Stimulated activated effector memory CD8-positive, alpha-beta T cell treated with anti-CD3 and anti-CD28 coated beads, Interleukin-12 subunit alpha, Interleukin-12 subunit beta, amount 100 ng/mL, for 72 hours (primary cell): Measurements from ENCODE around the gene CFAP97D1.

Experiments used
- ATAC-seq: fragments of 150-1000 bp; cut with Tn5 transposase; 2 replicates; pipeline ENCODE4 v1.10.0; 2021
- DNase-seq, 2 donors: peaks; one replicate each; pipeline ENCODE4 v3.0.0; 2021 to 2022; ENCODE audit warnings: low spot score in 2 of 2
- H3K27ac Mint-ChIP-seq: one replicate; pipeline ENCODE4 v1.8.0; 2022; ENCODE audit warnings: mild to moderate bottlenecking, mixed read lengths
- H3K36me3 Mint-ChIP-seq: one replicate; pipeline ENCODE4 v1.8.0; 2022; ENCODE audit warnings: mild to moderate bottlenecking, mixed read lengths
- H3K4me1 Mint-ChIP-seq: one replicate; pipeline ENCODE4 v1.8.0; 2022; ENCODE audit warnings: mixed read lengths
- H3K4me3 Mint-ChIP-seq: one replicate; pipeline ENCODE4 v1.8.0; 2022; ENCODE audit warnings: mild to moderate bottlenecking, mixed read lengths
- H3K9me3 Mint-ChIP-seq: one replicate; pipeline ENCODE4 v1.8.0; 2022; ENCODE audit warnings: mixed read lengths

The CFAP97D1 gene

DNA sequence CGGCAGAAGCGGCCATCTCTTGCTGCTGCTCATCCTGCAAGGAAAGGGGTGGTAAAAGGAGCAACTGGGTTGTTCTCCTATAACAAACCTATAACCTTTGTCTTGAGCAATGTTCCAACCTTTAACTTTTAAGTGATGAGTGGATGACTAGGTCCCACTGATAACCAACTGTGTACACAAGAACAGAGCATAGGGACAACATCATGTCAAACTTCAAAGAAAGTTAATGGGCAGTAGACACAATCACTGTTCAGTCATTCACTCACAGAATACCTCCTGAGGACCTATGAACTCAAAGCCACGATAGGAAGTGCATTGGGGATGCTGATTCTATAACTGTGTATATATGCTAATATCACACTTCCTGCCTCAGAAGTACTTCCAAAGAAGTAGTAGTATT lies 21.6 kb downstream of the CFAP97D1 start:
- no peak overlapping the region for H3K27ac Mint-ChIP-seq
- H3K9me3 Mint-ChIP-seq, result no peaks in the 10 kb centered on the region
- H3K36me3 Mint-ChIP-seq, result no peaks in the 10 kb centered on the region
- no peaks in the 10 kb centered on the region for H3K4me1 Mint-ChIP-seq
- H3K4me3 Mint-ChIP-seq, result no peak overlapping the region
- DNase-seq (no peak), ATAC-seq (no peak)

DNA sequence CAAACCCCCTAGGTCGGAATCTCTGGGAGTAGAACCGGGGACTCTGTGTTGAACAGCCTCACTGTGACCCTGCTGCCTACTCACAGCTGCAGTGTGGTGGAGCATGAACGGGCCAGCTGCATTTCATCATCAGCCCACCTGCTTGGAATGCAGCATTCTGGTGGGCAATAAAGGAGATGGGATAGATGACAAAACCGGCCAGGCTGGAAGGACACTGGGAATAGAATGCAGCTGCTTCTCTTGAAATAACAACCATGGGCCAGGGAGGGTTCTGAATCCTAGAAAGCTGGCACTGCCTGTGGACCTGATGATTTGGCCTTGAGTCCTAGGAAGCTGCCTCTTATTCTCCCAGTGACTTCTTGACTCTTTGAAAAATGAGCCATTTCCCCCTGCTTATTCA lies 23.5 kb downstream of the CFAP97D1 start:
- no peak overlapping the region for H3K27ac Mint-ChIP-seq
- DNase-seq (no peak), ATAC-seq (no peak)
- no peak overlapping the region for H3K4me3 Mint-ChIP-seq
- no peaks in the 10 kb centered on the region for H3K9me3 Mint-ChIP-seq
- no peaks in the 10 kb centered on the region for H3K4me1 Mint-ChIP-seq
- H3K36me3 Mint-ChIP-seq, result no peaks in the 10 kb centered on the region

DNA sequence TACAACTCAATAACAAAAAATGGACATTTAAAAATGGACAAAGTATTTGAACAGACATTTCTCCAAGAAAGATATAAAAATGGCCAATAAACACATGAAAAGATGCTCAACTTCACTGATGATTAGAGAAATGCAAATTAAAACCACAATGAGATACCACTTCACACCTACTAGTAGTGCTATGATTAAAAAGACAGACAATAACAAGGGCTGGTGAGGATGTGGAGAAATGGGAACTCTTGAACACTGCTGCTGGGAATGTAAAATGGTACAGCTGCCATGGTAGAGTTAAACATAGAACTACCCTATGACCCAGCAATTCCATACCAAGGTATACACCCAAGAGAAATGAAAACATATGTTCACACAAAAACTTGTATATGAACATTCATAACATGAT lies 24.9 kb downstream of the CFAP97D1 start:
- H3K4me3 Mint-ChIP-seq, result no peak overlapping the region
- H3K27ac Mint-ChIP-seq, result no peak overlapping the region
- H3K9me3 Mint-ChIP-seq, result no peaks in the 10 kb centered on the region
- H3K4me1 Mint-ChIP-seq, result no peaks in the 10 kb centered on the region
- DNase-seq, result no peak
- no peaks in the 10 kb centered on the region for H3K36me3 Mint-ChIP-seq
- ATAC-seq, result no peak

DNA sequence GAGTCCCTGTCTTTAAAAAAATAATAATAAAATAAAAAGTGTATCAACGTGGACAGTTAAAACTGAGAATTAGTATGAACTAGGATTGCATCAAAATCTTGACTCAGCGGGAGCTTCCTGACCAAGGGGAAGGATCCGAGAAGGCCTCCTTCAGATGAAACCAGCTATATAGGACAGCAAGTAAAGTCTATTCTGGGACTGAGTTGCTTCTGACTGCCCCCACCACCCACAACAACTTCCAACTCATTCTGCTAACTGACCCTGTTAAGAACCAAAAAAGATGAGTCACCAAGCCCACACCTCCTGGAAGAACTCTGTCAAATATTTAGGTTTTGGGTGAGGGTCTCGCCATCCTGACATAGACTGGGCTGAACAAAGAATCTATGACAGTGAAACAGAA lies 27.8 kb downstream of the CFAP97D1 start:
- H3K9me3 Mint-ChIP-seq, result no peaks in the 10 kb centered on the region
- DNase-seq (no peak), ATAC-seq (no peak)
- H3K27ac Mint-ChIP-seq, result no peak overlapping the region
- H3K36me3 Mint-ChIP-seq, result no peaks in the 10 kb centered on the region
- no peak overlapping the region for H3K4me3 Mint-ChIP-seq
- H3K4me1 Mint-ChIP-seq, result no peaks in the 10 kb centered on the region

DNA sequence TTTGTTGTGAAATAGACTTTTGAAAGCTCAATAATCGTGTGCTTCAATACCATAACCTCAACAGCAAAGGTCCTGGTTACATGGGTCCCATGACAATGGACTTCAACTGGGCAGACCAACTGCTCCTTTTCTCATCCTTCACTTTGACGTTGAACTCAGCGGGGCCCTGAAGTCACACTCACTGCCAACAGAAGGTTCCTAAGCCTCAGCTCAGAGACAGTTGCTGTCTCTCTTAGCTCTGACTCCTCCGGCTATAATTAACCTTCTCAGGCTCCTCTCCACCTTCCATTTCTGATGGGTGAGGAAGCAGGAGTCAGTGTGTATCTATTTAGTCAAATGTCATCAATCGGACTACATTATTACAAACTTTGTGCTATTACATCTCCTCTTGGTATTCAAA lies 28.9 kb downstream of the CFAP97D1 start:
- H3K9me3 Mint-ChIP-seq, result no peaks in the 10 kb centered on the region

DNA sequence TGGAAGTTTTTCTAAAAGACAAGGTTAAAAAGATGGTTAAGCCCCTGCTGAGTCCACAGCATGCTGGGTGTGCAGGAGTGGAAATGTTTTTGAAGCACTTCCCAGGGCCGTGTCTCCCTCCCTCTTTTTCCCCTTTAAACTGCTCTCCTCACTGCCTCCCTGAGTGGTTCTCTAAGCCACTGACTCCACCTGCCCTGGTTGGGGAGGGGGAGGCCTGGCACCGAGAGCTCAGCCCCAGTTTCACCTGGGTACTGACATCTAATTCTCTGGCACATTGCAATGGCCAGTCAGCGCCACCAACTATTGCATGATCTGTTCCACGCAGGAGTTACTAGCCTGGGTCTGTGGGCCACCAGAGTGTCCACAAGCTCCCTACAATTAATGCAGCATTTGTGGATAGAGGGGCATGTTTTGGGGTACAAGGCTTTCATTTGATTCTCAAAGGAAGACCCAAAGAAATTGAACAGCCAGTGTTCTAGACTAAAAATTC lies 30.0 kb downstream of the CFAP97D1 start:
- ATAC-seq, result no peak
- H3K36me3 Mint-ChIP-seq, result no peaks in the 10 kb centered on the region
- H3K4me1 Mint-ChIP-seq, result no peaks in the 10 kb centered on the region
- no peak for DNase-seq
- no peak overlapping the region for H3K27ac Mint-ChIP-seq
- H3K9me3 Mint-ChIP-seq, result no peaks in the 10 kb centered on the region
- H3K4me3 Mint-ChIP-seq, result no peak overlapping the region

More for the DNA sequence above, 28.9 kb downstream of the CFAP97D1 start:
- Mint-ChIP-seq H3K36me3 (no peaks in the 10 kb centered on the region), H3K27ac (no peak overlapping the region), H3K4me3 (no peak overlapping the region), H3K4me1 (no peaks in the 10 kb centered on the region)
- no peak for DNase-seq
- no peak for ATAC-seq

DNA sequence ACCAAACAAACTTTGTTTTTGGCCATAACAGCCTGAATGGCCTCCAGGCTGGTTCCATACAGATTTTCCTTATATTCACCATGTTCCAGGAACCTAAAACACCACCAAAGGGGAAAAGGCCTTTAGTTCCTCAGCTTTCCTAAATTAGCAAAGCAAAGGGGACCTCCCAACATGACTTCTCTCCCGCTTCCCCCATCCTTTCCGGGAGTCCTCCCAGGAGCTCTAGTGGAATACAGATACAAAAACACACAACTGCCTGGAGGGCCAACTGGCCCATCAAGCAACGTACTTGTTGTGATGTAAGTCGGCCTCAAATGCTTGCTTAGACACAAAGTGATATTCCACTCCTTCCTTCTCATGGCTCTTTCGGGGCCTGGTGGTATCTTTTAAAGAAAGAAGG lies 30.6 kb downstream of the CFAP97D1 start:
- H3K4me3 Mint-ChIP-seq, result no peak overlapping the region
- no peaks in the 10 kb centered on the region for H3K4me1 Mint-ChIP-seq
- no peaks in the 10 kb centered on the region for H3K9me3 Mint-ChIP-seq
- ATAC-seq, result no peak
- no peaks in the 10 kb centered on the region for H3K36me3 Mint-ChIP-seq
- no peak for DNase-seq
- no peak overlapping the region for H3K27ac Mint-ChIP-seq

DNA sequence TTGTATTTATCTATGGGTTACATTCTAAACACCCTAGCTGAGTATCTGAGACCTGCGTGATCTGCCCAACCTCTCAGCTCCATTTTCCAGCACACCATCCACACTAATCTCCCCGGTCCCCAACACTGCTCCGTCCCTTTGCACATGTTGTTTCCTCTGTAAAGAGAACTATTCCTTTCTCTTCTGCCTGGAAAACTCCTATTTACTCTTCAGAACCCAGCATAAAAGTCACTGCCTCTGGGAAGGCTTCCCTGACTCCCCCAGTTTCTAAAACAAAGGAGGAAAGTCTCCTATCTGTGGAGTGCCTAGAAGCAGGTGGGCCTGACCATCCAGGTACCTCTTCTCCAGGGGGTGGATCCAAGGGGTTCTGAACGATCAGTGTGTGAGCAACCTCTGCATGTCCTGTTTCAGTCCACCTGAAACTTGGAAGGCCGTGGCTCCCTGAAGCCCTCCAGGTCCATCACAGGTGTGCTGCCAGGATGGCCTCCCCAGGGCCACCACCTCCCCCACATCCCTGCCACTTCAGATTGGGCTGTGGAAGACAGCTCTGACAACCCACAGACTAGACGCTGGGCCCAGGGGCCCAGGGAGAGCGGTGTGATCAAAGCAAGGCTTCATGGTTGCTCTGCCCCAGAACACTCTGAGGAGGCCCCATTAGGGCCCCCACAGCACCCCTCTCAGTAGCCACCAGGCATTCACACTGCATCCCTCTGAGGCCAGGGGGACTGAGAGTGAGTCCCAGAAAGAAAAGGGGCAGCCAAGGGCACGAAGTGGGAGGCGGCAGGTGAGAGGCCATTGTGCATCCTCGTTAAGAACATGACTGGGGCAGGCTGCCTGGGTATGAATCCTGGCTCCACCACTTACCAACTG lies 32.4 kb downstream of the CFAP97D1 start:
- H3K4me3 Mint-ChIP-seq, result no peak overlapping the region
- H3K9me3 Mint-ChIP-seq, result no peaks in the 10 kb centered on the region
- DNase-seq, result no peak
- no peaks in the 10 kb centered on the region for H3K4me1 Mint-ChIP-seq
- no peak overlapping the region for H3K27ac Mint-ChIP-seq
- ATAC-seq, result no peak
- H3K36me3 Mint-ChIP-seq, result no peaks in the 10 kb centered on the region

DNA sequence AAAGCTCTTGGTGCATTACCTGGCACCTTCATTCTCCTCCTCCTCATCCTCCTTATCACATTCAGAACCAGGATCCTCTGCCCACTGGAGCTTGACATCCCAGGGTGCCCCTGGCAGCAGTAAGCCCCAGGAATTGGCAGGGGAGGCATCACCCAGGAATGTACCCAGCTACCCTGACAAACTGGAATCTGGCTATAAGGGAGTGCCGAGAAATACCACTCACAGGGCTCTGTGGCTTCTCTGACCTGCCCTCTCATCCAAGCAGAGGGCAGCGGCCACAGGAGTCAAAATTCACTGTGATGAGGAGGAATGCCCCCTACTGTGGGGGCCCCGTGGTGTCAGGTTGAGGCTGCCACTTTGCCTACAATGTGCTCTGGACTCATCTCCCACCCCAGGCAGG lies 33.2 kb downstream of the CFAP97D1 start:
- no peaks in the 10 kb centered on the region for H3K4me1 Mint-ChIP-seq
- DNase-seq, result no peak
- ATAC-seq, result no peak
- H3K9me3 Mint-ChIP-seq, result no peaks in the 10 kb centered on the region
- no peaks in the 10 kb centered on the region for H3K36me3 Mint-ChIP-seq
- H3K27ac Mint-ChIP-seq, result peak overlapping the region; percentile 20
- no peak overlapping the region for H3K4me3 Mint-ChIP-seq

DNA sequence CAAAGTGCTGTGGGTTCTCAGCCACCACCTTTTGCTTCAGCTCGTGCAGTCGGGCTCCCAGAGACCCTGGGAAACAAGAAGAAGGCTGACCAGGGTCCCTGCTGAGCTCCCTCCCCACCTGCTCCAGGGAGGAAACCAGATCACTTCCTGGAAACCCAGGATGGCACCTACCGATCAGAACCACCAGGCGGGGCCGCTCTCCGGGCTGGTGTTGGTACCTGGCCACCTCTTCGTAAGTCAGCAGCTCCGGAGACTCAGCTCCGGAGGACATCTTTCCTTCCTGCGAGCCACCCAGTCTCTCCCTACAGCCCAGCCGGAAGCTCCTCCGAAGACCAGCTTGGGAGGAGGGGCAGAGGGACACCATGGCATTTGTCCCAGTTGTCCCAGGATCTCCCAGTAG lies 33.8 kb downstream of the CFAP97D1 start:
- Mint-ChIP-seq H3K4me1 (no peaks in the 10 kb centered on the region), H3K4me3 (no peak overlapping the region), H3K27ac (no peak overlapping the region), H3K36me3 (no peaks in the 10 kb centered on the region), H3K9me3 (no peaks in the 10 kb centered on the region)
- no peak for ATAC-seq
- no peak for DNase-seq

DNA sequence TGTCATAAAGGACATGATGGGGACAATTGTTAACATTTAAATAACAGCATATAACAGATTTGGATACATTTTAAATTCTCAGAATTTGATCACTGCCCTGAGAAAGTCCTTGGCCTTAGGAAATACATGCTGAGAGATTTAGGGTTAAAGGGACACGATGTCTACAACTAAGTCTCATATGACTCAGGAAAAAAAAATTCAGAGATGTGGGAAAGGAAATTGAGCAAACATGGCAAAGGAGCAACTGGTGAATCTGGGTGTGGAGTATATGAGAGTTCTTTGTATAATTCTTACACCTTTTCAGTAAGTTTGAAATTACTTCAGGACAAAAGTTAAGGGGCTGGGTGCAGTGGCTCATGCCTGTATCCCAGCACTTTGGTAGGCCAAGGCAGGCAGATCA lies 34.5 kb downstream of the CFAP97D1 start:
- no peak overlapping the region for H3K27ac Mint-ChIP-seq
- ATAC-seq (no peak), DNase-seq (no peak)
- no peaks in the 10 kb centered on the region for H3K9me3 Mint-ChIP-seq
- H3K36me3 Mint-ChIP-seq, result no peaks in the 10 kb centered on the region
- no peak overlapping the region for H3K4me3 Mint-ChIP-seq
- H3K4me1 Mint-ChIP-seq, result no peaks in the 10 kb centered on the region

DNA sequence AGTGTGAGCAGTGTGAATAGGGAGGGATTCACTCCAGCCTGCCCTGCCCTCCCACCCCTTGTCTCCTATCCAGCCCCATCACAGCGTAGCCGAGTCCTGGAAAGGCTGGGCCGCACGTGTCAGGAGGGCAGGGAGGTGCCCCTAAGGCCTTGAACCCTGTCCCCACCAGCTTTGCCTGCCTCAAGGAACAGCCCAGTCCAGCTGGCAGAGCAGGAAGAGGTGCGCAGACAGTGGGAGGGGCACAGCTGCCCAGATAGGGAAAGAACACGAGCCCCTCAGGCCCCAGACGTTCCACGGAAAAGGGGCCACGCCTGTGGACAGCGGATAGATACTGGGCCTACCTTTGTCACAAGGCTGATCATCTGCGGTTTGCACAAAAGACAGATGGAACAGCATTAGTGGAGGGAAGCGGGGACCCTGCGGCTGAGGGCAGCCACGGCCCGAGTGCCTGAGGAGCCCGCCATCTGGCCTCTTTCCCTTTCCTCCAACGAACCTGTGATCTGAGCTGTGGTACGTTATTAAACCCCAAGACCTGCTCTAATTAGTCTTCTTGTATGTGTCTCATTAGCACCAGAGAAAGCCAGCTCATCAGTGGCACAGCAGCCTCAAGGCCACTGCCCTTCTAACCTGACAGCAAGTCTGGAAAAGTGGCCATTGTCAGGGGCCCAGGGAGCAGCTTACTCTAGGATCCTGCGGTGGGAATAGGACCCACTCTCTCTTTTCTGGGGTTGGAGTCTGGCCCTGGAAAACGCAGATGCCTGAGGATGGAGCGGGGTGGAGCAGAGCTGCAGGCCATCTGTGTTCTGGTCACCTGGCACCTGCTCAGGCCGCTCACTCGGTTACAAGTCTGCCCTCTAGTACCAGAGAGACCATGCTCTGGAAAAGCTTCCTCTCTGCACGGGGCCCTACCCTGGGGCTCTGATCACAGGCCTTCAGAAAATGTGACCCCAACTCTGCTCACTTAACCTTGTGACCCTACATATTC lies 36.4 kb downstream of the CFAP97D1 start:
- H3K4me3 Mint-ChIP-seq, result no peak overlapping the region
- H3K4me1 Mint-ChIP-seq, result no peaks in the 10 kb centered on the region
- H3K36me3 Mint-ChIP-seq, result no peaks in the 10 kb centered on the region
- ATAC-seq (no peak), DNase-seq (no peak)
- no peak overlapping the region for H3K27ac Mint-ChIP-seq
- no peaks in the 10 kb centered on the region for H3K9me3 Mint-ChIP-seq

DNA sequence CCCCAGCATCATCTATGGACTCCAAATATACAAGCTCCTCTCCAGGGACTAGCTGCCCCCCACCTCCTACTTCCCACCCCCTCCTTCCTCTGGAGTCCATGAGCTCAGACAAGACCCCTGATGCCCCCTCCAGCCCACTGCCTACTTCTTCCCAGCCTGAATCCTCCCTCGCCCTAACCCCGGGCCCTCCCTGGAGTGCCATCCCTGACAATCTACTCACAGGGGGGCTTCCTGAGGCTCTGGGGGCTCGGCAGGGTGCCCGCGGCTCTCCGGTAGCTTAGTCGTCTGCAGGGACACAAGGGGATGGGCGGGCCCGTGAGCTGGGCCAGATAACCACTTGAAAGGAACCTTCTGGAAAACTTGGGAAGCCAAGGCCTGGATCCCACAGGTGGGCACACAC lies 37.6 kb downstream of the CFAP97D1 start:
- no peak for DNase-seq
- no peaks in the 10 kb centered on the region for H3K9me3 Mint-ChIP-seq
- no peak for ATAC-seq
- H3K4me1 Mint-ChIP-seq, result no peaks in the 10 kb centered on the region
- H3K27ac Mint-ChIP-seq, result no peak overlapping the region
- H3K36me3 Mint-ChIP-seq, result no peaks in the 10 kb centered on the region
- no peak overlapping the region for H3K4me3 Mint-ChIP-seq

DNA sequence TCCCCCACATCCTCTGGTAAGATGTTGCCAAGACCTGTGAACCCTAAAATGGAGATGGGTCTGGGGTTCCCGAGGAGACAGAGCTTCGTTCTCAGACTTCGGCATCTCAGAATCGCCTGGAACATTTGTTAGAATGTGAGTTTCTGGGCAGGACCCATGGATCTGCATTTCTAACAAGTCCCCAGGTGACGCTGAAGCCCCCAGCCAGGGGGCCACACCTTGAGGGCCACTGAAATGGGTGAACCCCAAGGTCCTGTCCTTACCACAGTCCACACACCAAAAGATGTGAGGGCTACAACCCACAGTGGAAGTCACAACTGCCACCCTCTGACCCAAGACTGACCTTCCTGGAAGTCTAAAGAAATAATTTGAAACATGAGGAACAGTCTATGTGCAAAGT lies 38.7 kb downstream of the CFAP97D1 start:
- H3K27ac Mint-ChIP-seq, result no peak overlapping the region
- ATAC-seq (no peak), DNase-seq (no peak)
- no peaks in the 10 kb centered on the region for H3K9me3 Mint-ChIP-seq
- no peaks in the 10 kb centered on the region for H3K4me1 Mint-ChIP-seq
- no peaks in the 10 kb centered on the region for H3K36me3 Mint-ChIP-seq
- no peak overlapping the region for H3K4me3 Mint-ChIP-seq

DNA sequence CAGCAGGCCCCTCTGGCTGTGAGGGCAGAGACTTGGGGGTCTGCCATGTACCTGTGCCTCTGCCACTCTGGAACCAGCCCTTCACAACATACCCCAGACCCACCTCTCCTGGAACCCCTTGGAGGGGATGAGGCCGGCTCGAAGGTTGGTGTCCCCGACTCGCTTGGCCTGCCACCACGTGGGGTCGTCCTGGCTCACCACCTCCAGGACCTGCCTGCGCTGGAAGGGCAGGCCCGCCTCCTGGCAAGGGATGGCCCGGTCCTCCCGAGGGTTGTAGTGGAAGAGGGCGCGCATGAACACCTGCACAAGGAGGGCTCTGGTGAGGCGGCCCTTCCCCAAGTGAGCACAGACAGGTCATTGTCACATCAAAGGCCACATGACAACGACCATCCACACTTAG lies 40.5 kb downstream of the CFAP97D1 start:
- no peak for ATAC-seq
- Mint-ChIP-seq H3K9me3 (no peaks in the 10 kb centered on the region), H3K4me1 (no peaks in the 10 kb centered on the region), H3K4me3 (no peak overlapping the region), H3K36me3 (no peaks in the 10 kb centered on the region), H3K27ac (no peak overlapping the region)
- no peak for DNase-seq
